WTC11 (cell line): ENCODE data around the gene C2orf92. TPM values are rescaled to one million over a fixed set of nuclear protein-coding genes. Genes with fewer than 3 reads are reported as not detected.

Source experiments
- ATAC-seq: fragments of 200-7000 bp; cut with Tn5 transposase; 2 replicates; pipeline ENCODE4 v1.10.0; 2021; ENCODE audit warnings: mild to moderate bottlenecking, moderate library complexity
- CTCF ChIA-PET: fragments of 300-600 bp; sonication (Branson Sonifier 250); formaldehyde crosslinking; loops from one replicate; lab custom pipeline; 2021; ENCODE audit warnings: antibody characterized with exemption; lab: Charles Lee
- POLR2A ChIA-PET: fragments of 350-600 bp; sonication (Branson Sonifier 250); formaldehyde crosslinking; loops from one replicate; lab custom pipeline; 2021; ENCODE audit warnings: antibody characterized with exemption; lab: Charles Lee
- DNase-seq: peaks from one replicate; pipeline ENCODE4 v3.0.0; 2021; ENCODE audit warnings: low spot score
- H3K27ac Mint-ChIP-seq: 2 replicates; pipeline ENCODE4 v1.8.0; 2021; ENCODE audit warnings: mixed read lengths
- H3K27me3 Mint-ChIP-seq: 2 replicates; pipeline ENCODE4 v1.8.0; 2021; ENCODE audit warnings: low read depth, mild to moderate bottlenecking, moderate library complexity, mixed read lengths
- H3K36me3 Mint-ChIP-seq: 2 replicates; pipeline ENCODE4 v1.8.0; 2021; ENCODE audit warnings: mixed read lengths
- H3K4me1 Mint-ChIP-seq: 2 replicates; pipeline ENCODE4 v1.8.0; 2022; ENCODE audit warnings: mixed read lengths
- H3K4me3 Mint-ChIP-seq: 2 replicates; pipeline ENCODE4 v1.8.0; 2021; ENCODE audit warnings: mild to moderate bottlenecking, moderate library complexity, mixed read lengths
- H3K9me3 Mint-ChIP-seq: 2 replicates; pipeline ENCODE4 v1.8.0; 2021; ENCODE audit warnings: mixed read lengths
- CBFB ChIP-seq: sonication (generic); formaldehyde crosslinking; IDR thresholded peaks from 2 replicates; pipeline ENCODE4 v1.8.1; 2022; ENCODE audit warnings: mild to moderate bottlenecking, low read depth, missing genetic modification reagents
- EMX1 ChIP-seq: fragments of 250-450 bp; sonication (Bioruptor Pico); IDR thresholded peaks from 2 replicates; pipeline ENCODE4 v1.8.0; 2021; ENCODE audit warnings: mild to moderate bottlenecking
- ETV6 ChIP-seq: sonication (generic); formaldehyde crosslinking; IDR thresholded peaks from 2 replicates; pipeline ENCODE4 v1.8.1; 2022; ENCODE audit warnings: mild to moderate bottlenecking, missing genetic modification reagents
- GABPB1 ChIP-seq: sonication (generic); formaldehyde crosslinking; IDR thresholded peaks from 2 replicates; pipeline ENCODE4 v1.8.1; 2023; ENCODE audit warnings: mild to moderate bottlenecking, missing genetic modification reagents
- IRF2 ChIP-seq: sonication (generic); formaldehyde crosslinking; IDR thresholded peaks from 2 replicates; pipeline ENCODE4 v1.8.0; 2022; ENCODE audit warnings: low read depth, missing genetic modification reagents, borderline replicate concordance
- MYBL2 ChIP-seq: sonication (generic); formaldehyde crosslinking; IDR thresholded peaks from 2 replicates; pipeline ENCODE4 v1.8.1; 2023; ENCODE audit warnings: mild to moderate bottlenecking, moderate library complexity, missing genetic modification reagents
- NFYB ChIP-seq: sonication (generic); formaldehyde crosslinking; conservative IDR thresholded peaks from 2 replicates; pipeline ENCODE4 v1.8.0; 2022; ENCODE audit warnings: low read depth, missing genetic modification reagents
- NR1H2 ChIP-seq: sonication (generic); formaldehyde crosslinking; IDR thresholded peaks from 2 replicates; pipeline ENCODE4 v1.9.0; 2021; ENCODE audit warnings: mild to moderate bottlenecking, moderate library complexity, missing genetic modification reagents
- NR3C1 ChIP-seq: sonication (generic); formaldehyde crosslinking; conservative IDR thresholded peaks from 2 replicates; pipeline ENCODE4 v1.8.1; 2023; ENCODE audit warnings: low read depth, mild to moderate bottlenecking, missing genetic modification reagents
- PRRX2 ChIP-seq: fragments of 250-450 bp; sonication (Bioruptor Pico); IDR thresholded peaks from 2 replicates; pipeline ENCODE4 v1.8.0; 2021; ENCODE audit warnings: mild to moderate bottlenecking
- SOX15 ChIP-seq: fragments of 250-450 bp; sonication (Bioruptor Pico); IDR thresholded peaks from 2 replicates; pipeline ENCODE4 v1.9.0; 2021; ENCODE audit warnings: mild to moderate bottlenecking
- SP1 ChIP-seq: sonication (generic); formaldehyde crosslinking; conservative IDR thresholded peaks from 2 replicates; pipeline ENCODE4 v1.8.1; 2022; ENCODE audit warnings: missing genetic modification reagents
- TEAD1 ChIP-seq: sonication (generic); formaldehyde crosslinking; IDR thresholded peaks from 2 replicates; pipeline ENCODE4 v1.8.0; 2022; ENCODE audit warnings: mild to moderate bottlenecking, missing genetic modification reagents
- TP53 ChIP-seq: sonication (generic); formaldehyde crosslinking; IDR thresholded peaks from 2 replicates; pipeline ENCODE4 v1.8.1; 2023; ENCODE audit warnings: mild to moderate bottlenecking, missing genetic modification reagents
- ZBTB21 ChIP-seq: sonication (generic); formaldehyde crosslinking; IDR thresholded peaks from 2 replicates; pipeline ENCODE4 v1.8.1; 2023; ENCODE audit warnings: mild to moderate bottlenecking, missing genetic modification reagents, borderline replicate concordance
- ZNF121 ChIP-seq: sonication (generic); formaldehyde crosslinking; IDR thresholded peaks from 2 replicates; pipeline ENCODE4 v1.8.0; 2023; ENCODE audit warnings: missing genetic modification reagents
- ZNF232 ChIP-seq: sonication (generic); formaldehyde crosslinking; IDR thresholded peaks from 2 replicates; pipeline ENCODE4 v1.8.0; 2022; ENCODE audit warnings: mild to moderate bottlenecking, missing genetic modification reagents
- ZNF317 ChIP-seq: sonication (generic); formaldehyde crosslinking; IDR thresholded peaks from 2 replicates; pipeline ENCODE4 v1.8.1; 2023; ENCODE audit warnings: low read depth, mild to moderate bottlenecking, moderate library complexity, missing genetic modification reagents, borderline replicate concordance
- ZNF396 ChIP-seq: fragments of 250-450 bp; sonication (Bioruptor Pico); IDR thresholded peaks from 2 replicates; pipeline ENCODE4 v1.8.0; 2021; ENCODE audit warnings: mild to moderate bottlenecking, moderate library complexity, borderline replicate concordance
- ZNF416 ChIP-seq: fragments of 250-450 bp; sonication (Bioruptor Pico); IDR thresholded peaks from 2 replicates; pipeline ENCODE4 v1.9.0; 2021; ENCODE audit warnings: mild to moderate bottlenecking, inconsistent platforms
- total RNA-seq: library from RNA; stranded (reverse); gene quantifications from 3 replicates; pipeline ENCODE4 v1.2.3, GENCODE V29; 2021
- TF ChIP-seq, protein P1 (sequence below): fragments of 250-450 bp; sonication (Bioruptor Pico); IDR thresholded peaks from 2 replicates; pipeline ENCODE4 v1.8.0; 2021; ENCODE audit warnings: mild to moderate bottlenecking
- TF ChIP-seq, protein P2 (sequence below): sonication (generic); formaldehyde crosslinking; IDR thresholded peaks from 2 replicates; pipeline ENCODE4 v1.8.1; 2023; ENCODE audit warnings: mild to moderate bottlenecking, missing genetic modification reagents
- TF ChIP-seq, protein P3 (sequence below): sonication (generic); formaldehyde crosslinking; IDR thresholded peaks from 2 replicates; pipeline ENCODE4 v1.8.1; 2023; ENCODE audit warnings: mild to moderate bottlenecking, moderate library complexity, missing genetic modification reagents
- TF ChIP-seq, protein P4 (sequence below): sonication (generic); formaldehyde crosslinking; IDR thresholded peaks from 2 replicates; pipeline ENCODE4 v1.8.1; 2022; ENCODE audit warnings: mild to moderate bottlenecking, missing genetic modification reagents, moderate library complexity, borderline replicate concordance
- TF ChIP-seq, protein P5 (sequence below): sonication (generic); formaldehyde crosslinking; IDR thresholded peaks from 2 replicates; pipeline ENCODE4 v1.8.0; 2022; ENCODE audit warnings: mild to moderate bottlenecking, missing genetic modification reagents
- TF ChIP-seq, protein P6 (sequence below): fragments of 250-450 bp; sonication (Bioruptor Pico); IDR thresholded peaks from 2 replicates; pipeline ENCODE4 v1.9.0; 2021; ENCODE audit warnings: mild to moderate bottlenecking
- TF ChIP-seq, protein P7 (sequence below): sonication (generic); formaldehyde crosslinking; IDR thresholded peaks from 2 replicates; pipeline ENCODE4 v1.8.1; 2022; ENCODE audit warnings: low read depth, mild to moderate bottlenecking, moderate library complexity, missing genetic modification reagents, borderline replicate concordance

C2orf92 gene
- total RNA-seq, 1 experiment from 2014 or later, result 5.2 TPM

DNA sequence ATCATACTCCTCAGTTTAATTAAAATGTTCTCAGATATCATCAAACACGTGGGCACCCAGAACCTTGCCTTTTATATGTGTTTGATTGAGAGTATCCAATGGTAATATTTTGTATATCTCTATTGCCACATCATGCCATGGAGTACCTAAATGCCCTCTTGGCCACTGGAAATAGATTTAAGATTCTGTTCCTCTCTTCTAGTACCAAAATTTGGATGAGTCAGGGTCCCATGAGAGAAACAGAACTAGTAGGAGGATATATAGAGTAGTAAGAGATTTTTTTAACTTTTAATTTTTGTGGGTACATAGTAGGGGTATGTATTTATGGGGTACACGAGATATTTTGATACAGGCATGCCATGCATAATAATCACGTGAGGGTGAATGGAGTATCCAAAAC is 34.2 kb downstream of the C2orf92 start:
- DNase-seq (no peak), ATAC-seq (no peak)
- Mint-ChIP-seq H3K27me3 (peaks cover 6% of the 10 kb centered on the region; the same call in 1 of the 2 replicates), H3K4me3 (no peak overlapping the region), H3K9me3 (no peaks in the 10 kb centered on the region), H3K36me3 (no peaks in the 10 kb centered on the region), H3K27ac (no peak overlapping the region), H3K4me1 (peaks cover 10% of the 10 kb centered on the region)
- CTCF ChIA-PET, result no interaction called here
- POLR2A ChIA-PET, result no interaction called here
- TF ChIP-seq NR1H2 (CRISPR knock-in tag) (no peak), GABPB1 (CRISPR knock-in tag) (no peak), SOX15 (CRISPR knock-in tag) (no peak), ZNF416 (CRISPR knock-in tag) (no peak), NR3C1 (CRISPR knock-in tag) (no peak), PRRX2 (CRISPR knock-in tag) (no peak), EMX1 (no peak), TEAD1 (CRISPR knock-in tag) (no peak), ZNF396 (CRISPR knock-in tag) (no peak), ZNF317 (CRISPR knock-in tag) (no peak), ZNF232 (no peak), NFYB (CRISPR knock-in tag) (no peak)
- TF ChIP-seq, protein P1, sequence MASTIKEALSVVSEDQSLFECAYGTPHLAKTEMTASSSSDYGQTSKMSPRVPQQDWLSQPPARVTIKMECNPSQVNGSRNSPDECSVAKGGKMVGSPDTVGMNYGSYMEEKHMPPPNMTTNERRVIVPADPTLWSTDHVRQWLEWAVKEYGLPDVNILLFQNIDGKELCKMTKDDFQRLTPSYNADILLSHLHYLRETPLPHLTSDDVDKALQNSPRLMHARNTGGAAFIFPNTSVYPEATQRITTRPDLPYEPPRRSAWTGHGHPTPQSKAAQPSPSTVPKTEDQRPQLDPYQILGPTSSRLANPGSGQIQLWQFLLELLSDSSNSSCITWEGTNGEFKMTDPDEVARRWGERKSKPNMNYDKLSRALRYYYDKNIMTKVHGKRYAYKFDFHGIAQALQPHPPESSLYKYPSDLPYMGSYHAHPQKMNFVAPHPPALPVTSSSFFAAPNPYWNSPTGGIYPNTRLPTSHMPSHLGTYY (CRISPR knock-in tag), result no peak
- TF ChIP-seq, protein P2, sequence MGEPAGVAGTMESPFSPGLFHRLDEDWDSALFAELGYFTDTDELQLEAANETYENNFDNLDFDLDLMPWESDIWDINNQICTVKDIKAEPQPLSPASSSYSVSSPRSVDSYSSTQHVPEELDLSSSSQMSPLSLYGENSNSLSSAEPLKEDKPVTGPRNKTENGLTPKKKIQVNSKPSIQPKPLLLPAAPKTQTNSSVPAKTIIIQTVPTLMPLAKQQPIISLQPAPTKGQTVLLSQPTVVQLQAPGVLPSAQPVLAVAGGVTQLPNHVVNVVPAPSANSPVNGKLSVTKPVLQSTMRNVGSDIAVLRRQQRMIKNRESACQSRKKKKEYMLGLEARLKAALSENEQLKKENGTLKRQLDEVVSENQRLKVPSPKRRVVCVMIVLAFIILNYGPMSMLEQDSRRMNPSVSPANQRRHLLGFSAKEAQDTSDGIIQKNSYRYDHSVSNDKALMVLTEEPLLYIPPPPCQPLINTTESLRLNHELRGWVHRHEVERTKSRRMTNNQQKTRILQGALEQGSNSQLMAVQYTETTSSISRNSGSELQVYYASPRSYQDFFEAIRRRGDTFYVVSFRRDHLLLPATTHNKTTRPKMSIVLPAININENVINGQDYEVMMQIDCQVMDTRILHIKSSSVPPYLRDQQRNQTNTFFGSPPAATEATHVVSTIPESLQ (CRISPR knock-in tag), result no peak
- TF ChIP-seq, protein P3, sequence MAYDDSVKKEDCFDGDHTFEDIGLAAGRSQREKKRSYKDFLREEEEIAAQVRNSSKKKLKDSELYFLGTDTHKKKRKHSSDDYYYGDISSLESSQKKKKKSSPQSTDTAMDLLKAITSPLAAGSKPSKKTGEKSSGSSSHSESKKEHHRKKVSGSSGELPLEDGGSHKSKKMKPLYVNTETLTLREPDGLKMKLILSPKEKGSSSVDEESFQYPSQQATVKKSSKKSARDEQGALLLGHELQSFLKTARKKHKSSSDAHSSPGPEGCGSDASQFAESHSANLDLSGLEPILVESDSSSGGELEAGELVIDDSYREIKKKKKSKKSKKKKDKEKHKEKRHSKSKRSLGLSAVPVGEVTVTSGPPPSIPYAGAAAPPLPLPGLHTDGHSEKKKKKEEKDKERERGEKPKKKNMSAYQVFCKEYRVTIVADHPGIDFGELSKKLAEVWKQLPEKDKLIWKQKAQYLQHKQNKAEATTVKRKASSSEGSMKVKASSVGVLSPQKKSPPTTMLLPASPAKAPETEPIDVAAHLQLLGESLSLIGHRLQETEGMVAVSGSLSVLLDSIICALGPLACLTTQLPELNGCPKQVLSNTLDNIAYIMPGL (CRISPR knock-in tag), result no peak
- TF ChIP-seq, protein P4, sequence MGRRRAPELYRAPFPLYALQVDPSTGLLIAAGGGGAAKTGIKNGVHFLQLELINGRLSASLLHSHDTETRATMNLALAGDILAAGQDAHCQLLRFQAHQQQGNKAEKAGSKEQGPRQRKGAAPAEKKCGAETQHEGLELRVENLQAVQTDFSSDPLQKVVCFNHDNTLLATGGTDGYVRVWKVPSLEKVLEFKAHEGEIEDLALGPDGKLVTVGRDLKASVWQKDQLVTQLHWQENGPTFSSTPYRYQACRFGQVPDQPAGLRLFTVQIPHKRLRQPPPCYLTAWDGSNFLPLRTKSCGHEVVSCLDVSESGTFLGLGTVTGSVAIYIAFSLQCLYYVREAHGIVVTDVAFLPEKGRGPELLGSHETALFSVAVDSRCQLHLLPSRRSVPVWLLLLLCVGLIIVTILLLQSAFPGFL, result no peak

DNA sequence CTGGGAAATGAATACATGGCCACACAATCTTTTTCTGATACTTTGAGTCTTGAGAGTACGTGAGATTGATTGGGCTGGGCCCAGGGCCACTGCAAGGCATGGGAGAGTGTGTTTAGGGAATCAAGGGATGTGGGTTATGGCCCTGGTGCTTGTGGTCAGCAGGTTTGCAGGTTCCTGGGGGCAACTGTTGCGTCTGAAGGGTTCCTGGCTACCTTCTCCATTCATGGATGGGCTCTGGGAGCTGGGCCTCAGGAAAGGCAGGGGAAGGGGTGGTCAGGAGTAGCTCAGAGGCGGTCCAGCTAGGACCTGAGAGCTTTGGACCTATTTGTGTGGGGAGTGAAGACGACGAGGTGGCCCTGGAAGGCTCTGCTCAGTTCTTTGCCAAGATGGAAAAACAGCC is 35.5 kb downstream of the C2orf92 start:
- no peak overlapping the region for H3K27ac Mint-ChIP-seq
- ChIA-PET CTCF (no interaction called here), POLR2A (no interaction called here)
- peaks cover 1% of the 10 kb centered on the region; the same call in 1 of the 2 replicates for H3K27me3 Mint-ChIP-seq
- peaks cover 11% of the 10 kb centered on the region for H3K4me1 Mint-ChIP-seq
- no peak for ATAC-seq
- H3K36me3 Mint-ChIP-seq, result 0 out of 2 replicates have a peak, but pooled peaks cover under 1% of the 10 kb centered on the region
- H3K9me3 Mint-ChIP-seq, result peaks cover 1% of the 10 kb centered on the region; the same call in 1 of the 2 replicates
- no peak for DNase-seq
- no peak overlapping the region for H3K4me3 Mint-ChIP-seq
- no peak for TF ChIP-seq CBFB (CRISPR knock-in tag)
- TF ChIP-seq, protein P5, sequence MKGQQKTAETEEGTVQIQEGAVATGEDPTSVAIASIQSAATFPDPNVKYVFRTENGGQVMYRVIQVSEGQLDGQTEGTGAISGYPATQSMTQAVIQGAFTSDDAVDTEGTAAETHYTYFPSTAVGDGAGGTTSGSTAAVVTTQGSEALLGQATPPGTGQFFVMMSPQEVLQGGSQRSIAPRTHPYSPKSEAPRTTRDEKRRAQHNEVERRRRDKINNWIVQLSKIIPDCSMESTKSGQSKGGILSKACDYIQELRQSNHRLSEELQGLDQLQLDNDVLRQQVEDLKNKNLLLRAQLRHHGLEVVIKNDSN (CRISPR knock-in tag), result no peak
- TF ChIP-seq, protein P6, sequence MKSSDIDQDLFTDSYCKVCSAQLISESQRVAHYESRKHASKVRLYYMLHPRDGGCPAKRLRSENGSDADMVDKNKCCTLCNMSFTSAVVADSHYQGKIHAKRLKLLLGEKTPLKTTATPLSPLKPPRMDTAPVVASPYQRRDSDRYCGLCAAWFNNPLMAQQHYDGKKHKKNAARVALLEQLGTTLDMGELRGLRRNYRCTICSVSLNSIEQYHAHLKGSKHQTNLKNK (CRISPR knock-in tag), result no peak
- TF ChIP-seq, protein P7, sequence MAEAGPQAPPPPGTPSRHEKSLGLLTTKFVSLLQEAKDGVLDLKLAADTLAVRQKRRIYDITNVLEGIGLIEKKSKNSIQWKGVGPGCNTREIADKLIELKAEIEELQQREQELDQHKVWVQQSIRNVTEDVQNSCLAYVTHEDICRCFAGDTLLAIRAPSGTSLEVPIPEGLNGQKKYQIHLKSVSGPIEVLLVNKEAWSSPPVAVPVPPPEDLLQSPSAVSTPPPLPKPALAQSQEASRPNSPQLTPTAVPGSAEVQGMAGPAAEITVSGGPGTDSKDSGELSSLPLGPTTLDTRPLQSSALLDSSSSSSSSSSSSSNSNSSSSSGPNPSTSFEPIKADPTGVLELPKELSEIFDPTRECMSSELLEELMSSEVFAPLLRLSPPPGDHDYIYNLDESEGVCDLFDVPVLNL (CRISPR knock-in tag), result no peak
- TF ChIP-seq IRF2 (CRISPR knock-in tag), result no peak
- TF ChIP-seq ZNF232, result no peak
- no peak for TF ChIP-seq ZNF416 (CRISPR knock-in tag)
- no peak for TF ChIP-seq SP1 (CRISPR knock-in tag)
- TF ChIP-seq TP53 (CRISPR knock-in tag), result no peak
- no peak for TF ChIP-seq ZNF121 (CRISPR knock-in tag)
- no peak for TF ChIP-seq NR1H2 (CRISPR knock-in tag)
- no peak for TF ChIP-seq ZBTB21 (CRISPR knock-in tag)
- TF ChIP-seq ETV6 (CRISPR knock-in tag), result no peak
- TF ChIP-seq MYBL2 (CRISPR knock-in tag), result no peak
